ENCODE measurements around the gene DENND6A. TPM values are rescaled to one million over a fixed set of nuclear protein-coding genes. Genes with fewer than 3 reads are reported as not detected.
A peak's percentile ranks its signal among the peaks of the same experiment; 100 is the strongest.
"Not testable (repeated sequence)": the region's sequence is repeated elsewhere in the genome, so short reads cannot be mapped to it uniquely, and the experiment has no call there.

Gene DENND6A
- total RNA-seq, 2 experiments from 2014 or later: 30.6 to 31.9 TPM

DNA sequence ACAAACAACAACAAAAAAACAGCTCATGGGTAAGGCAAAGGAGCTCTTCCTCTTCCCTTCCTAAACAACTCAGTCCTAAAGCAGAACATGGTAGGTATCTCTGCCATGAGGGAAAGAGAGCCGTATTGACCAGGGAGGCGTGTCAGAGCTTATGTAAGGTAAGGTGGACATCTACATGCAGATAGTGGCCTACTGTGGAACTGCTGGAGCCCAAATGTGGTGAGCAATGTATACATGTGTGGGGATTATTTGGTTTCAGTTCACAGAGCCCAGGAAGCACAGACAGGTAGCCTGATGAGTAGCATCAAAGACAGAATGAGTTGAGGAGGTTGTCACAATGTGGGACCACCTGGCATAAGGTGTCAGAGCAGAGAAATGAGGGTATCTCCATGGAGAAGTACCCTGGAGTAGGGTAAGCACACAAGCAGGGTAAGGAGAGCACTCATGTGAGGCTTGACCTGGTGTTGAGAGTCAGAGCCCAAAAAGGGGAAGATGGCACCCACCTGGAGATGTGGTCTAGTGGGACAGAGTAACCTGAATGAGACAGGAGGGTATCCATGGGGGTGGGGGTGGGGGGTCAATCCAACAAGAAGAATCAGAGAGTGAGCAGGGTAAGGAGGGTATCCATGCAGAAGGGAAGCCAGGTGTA lies 45.5 kb downstream of the DENND6A start:
- peaks cover 11% of the 10 kb centered on the region for H3K9me3 Mint-ChIP-seq
- DNase-seq (no peak), ATAC-seq (ENCODE audit: low read depth) (no peak)
- H3K36me3 Mint-ChIP-seq: peaks cover 49% of the 10 kb centered on the region
- no peak overlapping the region for H3K4me3 Mint-ChIP-seq
- POLR2A ChIA-PET: no interaction called here
- no peaks in the 10 kb centered on the region for H3K27me3 Mint-ChIP-seq
- H3K27ac Mint-ChIP-seq: no peak overlapping the region
- H3K4me1 Mint-ChIP-seq: peaks cover 10% of the 10 kb centered on the region

DNA sequence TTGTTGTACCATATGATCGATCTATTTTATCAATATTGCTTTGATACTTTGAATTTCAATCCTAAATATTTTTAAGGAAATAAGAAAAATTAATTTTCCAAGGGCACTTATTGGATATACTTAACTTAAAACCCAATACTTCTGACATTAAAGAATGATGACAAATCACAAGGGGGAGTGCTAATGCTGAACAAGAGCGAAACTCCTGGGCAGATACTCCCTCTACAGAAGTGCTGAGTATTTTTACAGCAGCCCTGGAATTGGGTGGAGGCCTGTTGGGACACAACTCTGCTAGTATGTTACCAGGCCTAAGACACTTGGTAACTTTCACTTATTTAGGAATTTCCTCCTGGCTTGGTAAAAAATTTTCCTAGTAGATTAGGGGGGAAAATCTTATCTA lies 46.2 kb downstream of the DENND6A start:
- H3K27me3 Mint-ChIP-seq: no peaks in the 10 kb centered on the region
- peaks cover 50% of the 10 kb centered on the region for H3K36me3 Mint-ChIP-seq
- no peak for DNase-seq
- H3K9me3 Mint-ChIP-seq: peaks cover 11% of the 10 kb centered on the region
- no peak overlapping the region for H3K27ac Mint-ChIP-seq
- ATAC-seq (ENCODE audit: low read depth): no peak
- POLR2A ChIA-PET: no interaction called here
- peaks cover 10% of the 10 kb centered on the region for H3K4me1 Mint-ChIP-seq
- no peak overlapping the region for H3K4me3 Mint-ChIP-seq

GRCh38 chr3:57644740-57645139 lies 48.1 kb downstream of the DENND6A start:
- no peak for ATAC-seq (ENCODE audit: low read depth)
- peaks cover 11% of the 10 kb centered on the region for H3K9me3 Mint-ChIP-seq
- DNase-seq: no peak
- H3K36me3 Mint-ChIP-seq: peaks cover 48% of the 10 kb centered on the region
- peaks cover 10% of the 10 kb centered on the region for H3K4me1 Mint-ChIP-seq
- POLR2A ChIA-PET: interaction anchor here (0.5 kb wide), 1 partner anchor 45 kb away, joined by 3 read pairs; no protein-coding TSS in a partner anchor
- H3K27me3 Mint-ChIP-seq: no peaks in the 10 kb centered on the region
- H3K27ac Mint-ChIP-seq: no peak overlapping the region
- no peak overlapping the region for H3K4me3 Mint-ChIP-seq

GRCh38 chr3:57637391-57637790 lies 55.5 kb downstream of the DENND6A start:
- H3K4me3 Mint-ChIP-seq: no peak overlapping the region
- H3K27me3 Mint-ChIP-seq: no peaks in the 10 kb centered on the region
- H3K36me3 Mint-ChIP-seq: peaks cover 34% of the 10 kb centered on the region
- peaks cover 2% of the 10 kb centered on the region for H3K4me1 Mint-ChIP-seq
- H3K9me3 Mint-ChIP-seq: no peaks in the 10 kb centered on the region
- H3K27ac Mint-ChIP-seq: no peak overlapping the region
- no peak for ATAC-seq (ENCODE audit: low read depth)
- POLR2A ChIA-PET: interaction anchor here (0.8 kb wide), 1 partner anchor 82 kb away, joined by 3 read pairs; no protein-coding TSS in a partner anchor
- no peak for DNase-seq

DNA sequence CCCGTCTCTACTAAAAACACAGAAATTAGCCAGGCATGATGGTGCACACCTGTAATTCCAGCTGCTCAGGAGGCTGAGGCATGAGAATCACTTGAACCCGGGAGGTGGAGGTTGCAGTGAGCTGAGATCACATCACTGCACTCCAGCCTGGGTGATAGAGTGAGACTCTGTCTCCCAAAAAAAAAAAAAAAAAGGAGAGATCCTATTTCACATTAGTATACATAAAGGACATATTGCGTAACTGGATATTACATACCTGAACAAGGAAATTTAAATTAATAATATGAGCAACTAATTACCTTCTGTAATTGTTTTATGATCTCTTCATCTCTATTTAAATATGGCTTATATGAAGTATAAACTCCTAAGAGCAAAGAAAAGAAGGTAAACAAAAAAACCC lies 58.6 kb downstream of the DENND6A start:
- ATAC-seq (ENCODE audit: low read depth); H3K4me3 Mint-ChIP-seq; H3K27ac Mint-ChIP-seq; H3K4me1 Mint-ChIP-seq; DNase-seq; POLR2A ChIA-PET; H3K9me3 Mint-ChIP-seq; H3K27me3 Mint-ChIP-seq: not testable (repeated sequence)
- peaks cover 22% of the 10 kb centered on the region for H3K36me3 Mint-ChIP-seq

- Mint-ChIP-seq H3K4me3 (no peak overlapping the region), H3K27ac (no peak overlapping the region), H3K36me3 (peaks cover 23% of the 10 kb centered on the region), H3K4me1 (no peaks in the 10 kb centered on the region), H3K27me3 (no peaks in the 10 kb centered on the region), H3K9me3 (no peaks in the 10 kb centered on the region)
- no peak for ATAC-seq (ENCODE audit: low read depth)
- no peak for DNase-seq
- POLR2A ChIA-PET: no interaction called here
Observed at GRCh38 chr3:57627976-57628375, 64.9 kb downstream of the DENND6A start.

DNA sequence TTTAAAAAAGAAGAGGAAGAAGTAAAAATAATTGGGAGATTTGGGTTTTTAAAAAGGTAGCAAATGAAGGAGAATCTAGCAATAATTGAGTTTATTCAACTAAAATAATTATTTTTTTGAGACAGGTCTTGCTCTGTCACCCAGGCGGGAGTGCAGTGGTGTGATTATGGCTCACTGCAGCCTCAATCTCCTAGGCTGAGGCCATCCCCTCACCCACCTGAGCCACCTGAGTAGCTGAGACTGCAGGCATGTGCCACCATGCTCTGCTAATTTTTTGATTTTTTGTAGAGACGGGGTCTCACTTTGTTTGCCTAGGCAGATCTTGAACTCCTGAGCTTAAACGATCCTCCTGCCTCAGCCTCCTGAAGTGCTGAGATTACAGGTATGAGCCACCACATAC lies 68.1 kb downstream of the DENND6A start:
- H3K27ac Mint-ChIP-seq: no peak overlapping the region

GRCh38 chr3:57622362-57622761 lies 70.5 kb downstream of the DENND6A start:
- Mint-ChIP-seq H3K36me3 (peaks cover 28% of the 10 kb centered on the region), H3K27me3 (no peaks in the 10 kb centered on the region), H3K4me3 (no peak overlapping the region), H3K27ac (no peak overlapping the region), H3K9me3 (peaks cover 2% of the 10 kb centered on the region), H3K4me1 (no peaks in the 10 kb centered on the region)
- ATAC-seq (ENCODE audit: low read depth) (no peak), DNase-seq (no peak)
- POLR2A ChIA-PET: no interaction called here

More for the DNA sequence above, 68.1 kb downstream of the DENND6A start:
- no peak overlapping the region for H3K4me3 Mint-ChIP-seq
- ATAC-seq (ENCODE audit: low read depth): no peak
- POLR2A ChIA-PET: no interaction called here
- H3K4me1 Mint-ChIP-seq: no peaks in the 10 kb centered on the region
- DNase-seq: no peak
- H3K36me3 Mint-ChIP-seq: peaks cover 28% of the 10 kb centered on the region
- no peaks in the 10 kb centered on the region for H3K9me3 Mint-ChIP-seq
- no peaks in the 10 kb centered on the region for H3K27me3 Mint-ChIP-seq

GRCh38 chr3:57617739-57618138 lies 75.1 kb downstream of the DENND6A start:
- H3K36me3 Mint-ChIP-seq: peaks cover 13% of the 10 kb centered on the region
- H3K4me3 Mint-ChIP-seq: no peak overlapping the region
- H3K4me1 Mint-ChIP-seq: peaks cover 3% of the 10 kb centered on the region
- no peaks in the 10 kb centered on the region for H3K27me3 Mint-ChIP-seq
- ATAC-seq (ENCODE audit: low read depth) (no peak), DNase-seq (no peak)
- peaks cover 2% of the 10 kb centered on the region for H3K9me3 Mint-ChIP-seq
- no peak overlapping the region for H3K27ac Mint-ChIP-seq
- POLR2A ChIA-PET: no interaction called here

DNA sequence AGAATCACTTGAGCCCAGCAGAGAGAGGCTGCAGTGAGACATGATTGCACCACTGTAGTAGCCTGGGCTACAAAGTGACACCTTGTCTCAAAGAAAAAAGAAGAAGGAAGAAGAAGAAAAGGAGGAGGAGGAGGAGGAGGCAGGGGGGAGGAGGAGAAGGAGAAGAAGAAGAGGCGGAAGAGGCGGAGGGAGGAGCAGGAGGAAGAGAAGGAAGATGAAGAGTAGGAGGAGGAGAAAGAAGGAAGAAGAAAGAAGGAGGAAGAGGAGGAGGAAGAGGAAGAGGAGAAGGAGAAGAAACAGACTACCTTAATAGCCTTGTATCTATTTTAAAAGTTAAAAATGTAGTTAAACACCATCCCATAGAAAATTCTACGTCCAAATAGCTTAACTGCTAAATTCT lies 76.6 kb downstream of the DENND6A start:
- peak overlapping the region; percentile 52 for H3K27ac Mint-ChIP-seq
- no peaks in the 10 kb centered on the region for H3K27me3 Mint-ChIP-seq
- POLR2A ChIA-PET: no interaction called here
- DNase-seq (no peak), ATAC-seq (ENCODE audit: low read depth) (no peak)
- H3K4me1 Mint-ChIP-seq: peaks cover 7% of the 10 kb centered on the region
- H3K4me3 Mint-ChIP-seq: no peak overlapping the region
- H3K36me3 Mint-ChIP-seq: peaks cover 16% of the 10 kb centered on the region
- H3K9me3 Mint-ChIP-seq: peaks cover 2% of the 10 kb centered on the region

DNA sequence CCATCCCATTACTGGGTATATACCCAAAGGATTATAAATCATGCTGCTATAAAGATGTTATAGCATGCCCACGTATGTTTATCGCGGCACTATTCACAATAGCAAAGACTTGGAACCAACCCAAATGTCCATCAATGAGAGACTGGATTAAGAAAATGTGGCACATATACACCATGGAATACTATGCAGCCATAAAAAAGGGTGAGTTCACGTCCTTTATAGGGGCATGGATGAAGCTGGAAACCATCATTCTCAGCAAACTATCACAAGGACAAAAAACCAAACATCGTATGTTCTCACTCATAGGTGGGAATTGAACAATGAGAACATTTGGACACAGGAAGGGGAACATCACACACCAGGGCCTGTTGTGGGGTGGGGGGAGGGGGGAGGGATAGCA lies 81.0 kb downstream of the DENND6A start:
- H3K27ac Mint-ChIP-seq; POLR2A ChIA-PET; DNase-seq; H3K27me3 Mint-ChIP-seq; ATAC-seq (ENCODE audit: low read depth); H3K4me3 Mint-ChIP-seq; H3K4me1 Mint-ChIP-seq: not testable (repeated sequence)
- Mint-ChIP-seq H3K36me3 (peaks cover 35% of the 10 kb centered on the region), H3K9me3 (peaks cover 14% of the 10 kb centered on the region)

- POLR2A ChIA-PET: interaction anchor here (0.7 kb wide), 1 partner anchor 727 kb away, joined by 3 read pairs; the partner anchor contains the start of gene PXK
- Mint-ChIP-seq H3K36me3 (peaks cover 51% of the 10 kb centered on the region), H3K9me3 (peaks cover 24% of the 10 kb centered on the region), H3K4me1 (peaks cover 3% of the 10 kb centered on the region), H3K27ac (no peak overlapping the region), H3K4me3 (no peak overlapping the region), H3K27me3 (no peaks in the 10 kb centered on the region)
- no peak for DNase-seq
- ATAC-seq (ENCODE audit: low read depth): no peak
Observed at GRCh38 chr3:57605683-57606082, 87.2 kb downstream of the DENND6A start.

DNA sequence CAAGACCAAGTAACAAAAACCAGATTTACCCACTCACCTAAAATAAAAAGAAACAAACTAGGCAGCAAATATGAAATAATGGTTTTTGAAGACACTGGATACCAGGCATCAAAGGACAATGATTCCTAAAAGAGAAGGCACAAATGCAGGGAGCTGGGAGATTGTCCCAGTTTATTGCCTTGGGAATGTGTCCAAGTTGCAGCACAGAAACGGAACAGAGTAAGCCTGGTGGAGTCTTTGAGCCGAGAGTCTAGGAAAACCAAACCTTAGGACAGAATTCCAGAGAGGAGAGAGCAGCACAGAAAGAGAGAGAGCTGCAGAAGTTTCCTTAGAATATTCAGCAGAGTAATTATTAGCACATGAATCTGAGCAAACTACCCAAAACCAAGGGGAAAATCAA lies 87.9 kb downstream of the DENND6A start:
- ATAC-seq (ENCODE audit: low read depth): no peak
- POLR2A ChIA-PET: interaction anchor here (0.6 kb wide), 1 partner anchor 154 kb away, joined by 3 read pairs; no protein-coding TSS in a partner anchor
- no peak for DNase-seq
- Mint-ChIP-seq H3K4me1 (peaks cover 3% of the 10 kb centered on the region), H3K27ac (no peak overlapping the region), H3K36me3 (peaks cover 47% of the 10 kb centered on the region), H3K9me3 (peaks cover 23% of the 10 kb centered on the region), H3K27me3 (no peaks in the 10 kb centered on the region), H3K4me3 (no peak overlapping the region)

- no peak for ATAC-seq (ENCODE audit: low read depth)
- Mint-ChIP-seq H3K4me3 (no peak overlapping the region), H3K9me3 (peaks cover 4% of the 10 kb centered on the region)
Observed at GRCh38 chr3:57600195-57600594, 92.7 kb downstream of the DENND6A start.

More at GRCh38 chr3:57600195-57600594, 92.7 kb downstream of the DENND6A start:
- no peaks in the 10 kb centered on the region for H3K27me3 Mint-ChIP-seq
- peaks cover 18% of the 10 kb centered on the region for H3K36me3 Mint-ChIP-seq
- no peak overlapping the region for H3K27ac Mint-ChIP-seq
- POLR2A ChIA-PET: no interaction called here
- peaks cover 13% of the 10 kb centered on the region for H3K4me1 Mint-ChIP-seq
- no peak for DNase-seq
